Osteoblast (primary cell): ENCODE data around the gene PPP2R5C. TPM values are rescaled to one million over a fixed set of nuclear protein-coding genes. Genes with fewer than 3 reads are reported as not detected.

ENCODE experiments used
- DNase-seq: peaks from one replicate; pipeline ENCODE4 v3.0.0; 2011; ENCODE audit warnings: low spot score, mixed read lengths; ENCODE audit not compliant: insufficient read length; ENCODE audit errors: missing footprints
- H2AFZ ChIP-seq: 2 replicates; pipeline ENCODE4 v1.6.0; 2011; ENCODE audit warnings: mild to moderate bottlenecking, low read length
- H3K27ac ChIP-seq: 2 replicates; pipeline ENCODE4 v1.5.1; 2011; ENCODE audit warnings: mild to moderate bottlenecking, low read depth, low read length, moderate library complexity
- H3K27me3 ChIP-seq: 2 replicates; pipeline ENCODE4 v1.6.0; 2012; ENCODE audit warnings: mild to moderate bottlenecking, control low read depth, inconsistent platforms, low read length, moderate library complexity; ENCODE audit not compliant: insufficient read depth
- H3K36me3 ChIP-seq: 2 replicates; pipeline ENCODE4 v1.5.1; 2011; ENCODE audit warnings: mild to moderate bottlenecking, low read length, control low read depth, moderate library complexity; ENCODE audit not compliant: insufficient read depth
- H3K4me1 ChIP-seq: 2 replicates; pipeline ENCODE4 v1.5.1; 2011; ENCODE audit warnings: mild to moderate bottlenecking, low read length, control low read depth, moderate library complexity; ENCODE audit not compliant: insufficient read depth
- H3K4me2 ChIP-seq: 2 replicates; pipeline ENCODE4 v1.6.0; 2011; ENCODE audit warnings: mild to moderate bottlenecking, low read length; ENCODE audit not compliant: insufficient read depth
- H3K4me3 ChIP-seq: fragments of 200-600 bp; sonication (generic); 3 replicates; pipeline ENCODE4 v1.5.1; 2012; ENCODE audit warnings: mild to moderate bottlenecking, low read length, inconsistent platforms; ENCODE audit not compliant: insufficient read depth
- H3K79me2 ChIP-seq: 2 replicates; pipeline ENCODE4 v1.6.0; 2012; ENCODE audit warnings: mild to moderate bottlenecking, low read length, control low read depth, inconsistent platforms; ENCODE audit not compliant: insufficient read depth
- H3K9me3 ChIP-seq: 2 replicates; pipeline ENCODE4 v1.5.1; 2011; ENCODE audit warnings: low read depth, low read length, control low read depth
- H4K20me1 ChIP-seq: 2 replicates; pipeline ENCODE4 v1.6.0; 2012; ENCODE audit warnings: mild to moderate bottlenecking, low read length, control low read depth; ENCODE audit not compliant: insufficient read depth
- total RNA-seq: library from RNA; depleted of rRNA; stranded (reverse); fragments of >200 nt; gene quantifications from 2 replicates; pipeline ENCODE4 v1.2.3, GENCODE V29; 2012
- TF ChIP-seq, protein P1 (sequence below): IDR thresholded peaks from 2 replicates; pipeline ENCODE4 v1.5.1; 2011; ENCODE audit warnings: mild to moderate bottlenecking, low read depth, low read length, moderate library complexity; ENCODE audit errors: extremely low read depth

PPP2R5C gene
- total RNA-seq, 1 donor, result 101 TPM

DNA sequence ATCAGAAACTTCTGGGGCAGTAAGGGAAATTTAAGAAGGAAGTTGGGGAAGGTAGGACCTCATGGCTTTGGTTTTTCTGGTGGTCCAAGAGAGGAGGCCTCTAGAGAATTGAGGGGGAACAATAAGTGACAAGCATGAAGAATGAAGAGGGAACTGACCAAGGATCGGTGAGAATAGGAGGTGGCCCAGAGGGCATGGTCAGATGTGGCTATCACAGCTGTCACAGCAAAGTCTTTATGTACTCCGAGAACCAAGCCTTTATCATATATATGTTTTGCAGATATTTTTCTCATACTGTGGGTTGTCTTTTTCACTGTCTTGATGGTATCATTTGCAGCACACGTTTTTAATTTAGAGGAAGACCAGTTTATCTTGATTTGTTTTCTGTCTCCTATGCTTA, 64.3 kb downstream of the PPP2R5C start:
- H3K4me2 ChIP-seq, result no peak overlapping the region
- H2AFZ ChIP-seq, result no peak overlapping the region
- no peaks in the 10 kb centered on the region for H3K27me3 ChIP-seq
- H3K79me2 ChIP-seq, result peaks cover 98% of the 10 kb centered on the region
- peaks cover 6% of the 10 kb centered on the region for H3K36me3 ChIP-seq
- H3K9me3 ChIP-seq, result no peaks in the 10 kb centered on the region
- no peak for DNase-seq
- H4K20me1 ChIP-seq, result no peaks in the 10 kb centered on the region
- no peak overlapping the region for H3K4me3 ChIP-seq
- TF ChIP-seq, protein P1, sequence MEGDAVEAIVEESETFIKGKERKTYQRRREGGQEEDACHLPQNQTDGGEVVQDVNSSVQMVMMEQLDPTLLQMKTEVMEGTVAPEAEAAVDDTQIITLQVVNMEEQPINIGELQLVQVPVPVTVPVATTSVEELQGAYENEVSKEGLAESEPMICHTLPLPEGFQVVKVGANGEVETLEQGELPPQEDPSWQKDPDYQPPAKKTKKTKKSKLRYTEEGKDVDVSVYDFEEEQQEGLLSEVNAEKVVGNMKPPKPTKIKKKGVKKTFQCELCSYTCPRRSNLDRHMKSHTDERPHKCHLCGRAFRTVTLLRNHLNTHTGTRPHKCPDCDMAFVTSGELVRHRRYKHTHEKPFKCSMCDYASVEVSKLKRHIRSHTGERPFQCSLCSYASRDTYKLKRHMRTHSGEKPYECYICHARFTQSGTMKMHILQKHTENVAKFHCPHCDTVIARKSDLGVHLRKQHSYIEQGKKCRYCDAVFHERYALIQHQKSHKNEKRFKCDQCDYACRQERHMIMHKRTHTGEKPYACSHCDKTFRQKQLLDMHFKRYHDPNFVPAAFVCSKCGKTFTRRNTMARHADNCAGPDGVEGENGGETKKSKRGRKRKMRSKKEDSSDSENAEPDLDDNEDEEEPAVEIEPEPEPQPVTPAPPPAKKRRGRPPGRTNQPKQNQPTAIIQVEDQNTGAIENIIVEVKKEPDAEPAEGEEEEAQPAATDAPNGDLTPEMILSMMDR, result no peak
- H3K27ac ChIP-seq, result peak overlapping the region; percentile 67
- peaks cover 11% of the 10 kb centered on the region for H3K4me1 ChIP-seq

- Histone ChIP-seq H3K27me3 (no peaks in the 10 kb centered on the region), H3K27ac (no peak overlapping the region), H2AFZ (no peak overlapping the region), H3K4me2 (no peak overlapping the region), H3K9me3 (no peaks in the 10 kb centered on the region), H3K36me3 (peaks cover 6% of the 10 kb centered on the region), H4K20me1 (no peaks in the 10 kb centered on the region), H3K4me3 (no peak overlapping the region), H3K4me1 (peaks cover 11% of the 10 kb centered on the region), H3K79me2 (peaks cover 98% of the 10 kb centered on the region)
- no peak for DNase-seq
- TF ChIP-seq, protein P1, result no peak
Measured at GRCh38 chr14:101826351-101826750, 64.8 kb downstream of the PPP2R5C start.

DNA sequence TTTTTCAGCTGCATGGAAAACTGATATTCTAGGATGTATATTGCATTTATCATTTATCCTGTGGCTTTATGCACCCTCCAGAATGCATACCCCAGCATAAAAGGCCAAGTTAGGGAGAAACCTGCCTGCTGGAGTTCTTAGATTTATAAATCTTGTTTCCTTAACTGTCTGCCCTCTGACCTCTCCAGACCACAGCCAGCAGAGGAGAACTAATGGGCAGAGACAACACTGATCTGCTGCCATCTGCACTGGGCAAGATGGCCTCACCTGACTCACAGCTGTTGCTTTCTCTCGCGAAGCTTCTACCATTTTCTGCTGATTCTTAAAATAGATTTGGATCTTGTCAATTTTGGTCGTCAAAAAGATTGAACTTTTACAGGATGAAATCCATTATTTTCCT, 65.8 kb downstream of the PPP2R5C start:
- peaks cover 6% of the 10 kb centered on the region for H3K36me3 ChIP-seq
- H3K9me3 ChIP-seq, result no peaks in the 10 kb centered on the region
- H2AFZ ChIP-seq, result no peak overlapping the region
- peaks cover 11% of the 10 kb centered on the region for H3K4me1 ChIP-seq
- no peak overlapping the region for H3K27ac ChIP-seq
- TF ChIP-seq, protein P1, result no peak
- no peak overlapping the region for H3K4me3 ChIP-seq
- no peak for DNase-seq
- H3K4me2 ChIP-seq, result no peak overlapping the region
- peaks cover 98% of the 10 kb centered on the region for H3K79me2 ChIP-seq
- H4K20me1 ChIP-seq, result no peaks in the 10 kb centered on the region
- no peaks in the 10 kb centered on the region for H3K27me3 ChIP-seq

- Histone ChIP-seq H3K9me3 (no peaks in the 10 kb centered on the region), H3K4me2 (no peak overlapping the region), H4K20me1 (peaks cover 1% of the 10 kb centered on the region), H3K4me3 (no peak overlapping the region), H2AFZ (no peak overlapping the region), H3K79me2 (peaks cover 98% of the 10 kb centered on the region), H3K27ac (no peak overlapping the region), H3K27me3 (no peaks in the 10 kb centered on the region), H3K36me3 (peaks cover 6% of the 10 kb centered on the region), H3K4me1 (peaks cover 11% of the 10 kb centered on the region)
- DNase-seq, result no peak
- TF ChIP-seq, protein P1, result no peak
Measured at GRCh38 chr14:101828046-101828445, 66.5 kb downstream of the PPP2R5C start.
